ENCODE results near the gene NTM.

The NTM gene

GRCh38 chr11:132358573-132358953, 988.1 kb downstream of the NTM start:
- no peaks in the 10 kb centered on the region for H3K4me1 ChIP-seq (ENCODE audit: control insufficient read depth, low read length)
- H3K9me3 ChIP-seq (ENCODE audit: control insufficient read depth, insufficient read depth, low read length), result no peaks in the 10 kb centered on the region
- H3K4me3 ChIP-seq (ENCODE audit: low read length), result no peak overlapping the region
- no peaks in the 10 kb centered on the region for H3K9me2 ChIP-seq (replicated peaks; ENCODE audit: control insufficient read depth, low read length)
- H3K36me3 ChIP-seq (ENCODE audit: control insufficient read depth, low read length), result no peaks in the 10 kb centered on the region
- TF ChIP-seq EZH2phosphoT487 (IDR thresholded peaks at IDR 0.05; ENCODE audit: borderline replicate concordance, low read length), result no peak
- no peak for TF ChIP-seq CTCF (IDR thresholded peaks at IDR 0.05; ENCODE audit: low read depth, low read length, poor library complexity, severe bottlenecking)
- no peak overlapping the region for H3K27ac ChIP-seq (ENCODE audit: low read depth, low read length)
- H3K79me2 ChIP-seq (ENCODE audit: control insufficient read depth, low read length), result no peaks in the 10 kb centered on the region
- no peak overlapping the region for H3K4me2 ChIP-seq (ENCODE audit: low read length)
- no peaks in the 10 kb centered on the region for H3K27me3 ChIP-seq (ENCODE audit: control insufficient read depth, low read length)
- H3F3A ChIP-seq (ENCODE audit: control insufficient read depth, insufficient read depth), result no peaks in the 10 kb centered on the region
- no peaks in the 10 kb centered on the region for H4K20me1 ChIP-seq (ENCODE audit: control insufficient read depth, insufficient read depth, low read depth, low read length)

- Histone ChIP-seq H3K79me2 (ENCODE audit: control insufficient read depth, low read length) (no peaks in the 10 kb centered on the region), H3F3A (ENCODE audit: control insufficient read depth, insufficient read depth) (no peaks in the 10 kb centered on the region), H3K4me3 (ENCODE audit: low read length) (no peak overlapping the region), H4K20me1 (ENCODE audit: control insufficient read depth, insufficient read depth, low read depth, low read length) (no peaks in the 10 kb centered on the region), H3K9me2 (replicated peaks; ENCODE audit: control insufficient read depth, low read length) (no peaks in the 10 kb centered on the region), H3K27me3 (ENCODE audit: control insufficient read depth, low read length) (no peaks in the 10 kb centered on the region), H3K27ac (ENCODE audit: low read depth, low read length) (no peak overlapping the region), H3K4me2 (ENCODE audit: low read length) (no peak overlapping the region), H3K4me1 (ENCODE audit: control insufficient read depth, low read length) (no peaks in the 10 kb centered on the region), H3K36me3 (ENCODE audit: control insufficient read depth, low read length) (no peaks in the 10 kb centered on the region), H3K9me3 (ENCODE audit: control insufficient read depth, insufficient read depth, low read length) (no peaks in the 10 kb centered on the region)
- TF ChIP-seq EZH2phosphoT487 (IDR thresholded peaks at IDR 0.05; ENCODE audit: borderline replicate concordance, low read length) (no peak), CTCF (IDR thresholded peaks at IDR 0.05; ENCODE audit: low read depth, low read length, poor library complexity, severe bottlenecking) (no peak)
These were observed 990.7 kb downstream of the NTM start for GRCh38 chr11:132361011-132361550.

- Histone ChIP-seq H3F3A (ENCODE audit: control insufficient read depth, insufficient read depth) (no peaks in the 10 kb centered on the region), H3K9me3 (ENCODE audit: control insufficient read depth, insufficient read depth, low read length) (peaks cover 2% of the 10 kb centered on the region; the same call in 1 of the 2 replicates), H3K27me3 (ENCODE audit: control insufficient read depth, low read length) (no peaks in the 10 kb centered on the region), H3K4me3 (ENCODE audit: low read length) (no peak overlapping the region), H3K36me3 (ENCODE audit: control insufficient read depth, low read length) (no peaks in the 10 kb centered on the region), H3K9me2 (replicated peaks; ENCODE audit: control insufficient read depth, low read length) (no peaks in the 10 kb centered on the region), H3K4me1 (ENCODE audit: control insufficient read depth, low read length) (no peaks in the 10 kb centered on the region), H3K79me2 (ENCODE audit: control insufficient read depth, low read length) (no peaks in the 10 kb centered on the region), H4K20me1 (ENCODE audit: control insufficient read depth, insufficient read depth, low read depth, low read length) (no peaks in the 10 kb centered on the region), H3K4me2 (ENCODE audit: low read length) (no peak overlapping the region), H3K27ac (ENCODE audit: low read depth, low read length) (no peak overlapping the region)
- TF ChIP-seq CTCF (IDR thresholded peaks at IDR 0.05; ENCODE audit: low read depth, low read length, poor library complexity, severe bottlenecking), result no peak
- no peak for TF ChIP-seq EZH2phosphoT487 (IDR thresholded peaks at IDR 0.05; ENCODE audit: borderline replicate concordance, low read length)
These were observed 995.2 kb downstream of the NTM start for GRCh38 chr11:132365650-132366049.
